ENCODE results near the gene THEM4. TPM values are rescaled to one million over a fixed set of nuclear protein-coding genes. Genes with fewer than 3 reads are reported as not detected.

The THEM4 gene
- total and polyA plus RNA-seq, 2 of the 8 experiments (the other 6 are each of a cell fraction or from before 2014, with no cell fraction given): 9.9 to 11.2 TPM

DNA sequence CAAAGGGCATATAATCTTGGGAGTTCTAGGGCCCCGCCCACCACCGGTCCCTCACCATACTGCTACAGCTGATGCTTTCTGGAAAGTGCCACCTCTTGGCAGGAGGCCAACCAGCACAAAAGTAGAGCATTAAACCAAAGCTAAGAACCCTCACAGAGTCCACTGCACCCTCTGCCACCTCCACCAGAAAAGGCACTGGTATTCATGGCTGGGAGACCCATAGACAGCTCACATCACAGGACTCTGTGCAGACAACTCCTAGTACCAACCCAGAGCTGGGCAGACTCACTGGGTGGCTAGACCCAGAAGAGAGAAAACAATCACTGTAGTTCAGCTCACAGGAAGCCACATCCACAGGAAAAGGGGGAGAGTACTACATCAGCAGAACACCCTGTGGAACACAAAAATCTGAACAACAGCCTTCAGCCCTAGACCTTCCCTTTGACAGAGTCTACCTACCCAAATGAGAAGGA is 10.8 kb downstream of the THEM4 start:
- Histone ChIP-seq H2BK12ac (ENCODE audit: low read depth, low read length) (no peak overlapping the region), H3K4me3 (ENCODE audit: extremely low read depth in 1 of 4, insufficient read depth in 2 of 4, low read depth in 3 of 4, low read length in 4 of 4) (no peak overlapping the region), H3K36me3 (ENCODE audit: control insufficient read depth in 2 of 4, insufficient read depth in 4 of 4, low read length in 3 of 4) (no peaks in the 10 kb centered on the region; a peak in 2 of 8 replicates), H2AK5ac (ENCODE audit: low read depth, low read length) (no peak overlapping the region), H3K4me1 (replicated peaks in 1 of 4; ENCODE audit: control insufficient read depth in 3 of 4, insufficient read depth in 4 of 4, low read length in 3 of 4) (no peaks in the 10 kb centered on the region), H3K79me1 (ENCODE audit: low read depth, low read length) (peaks cover 3% of the 10 kb centered on the region; the same call in 1 of the 2 replicates), H3K14ac (ENCODE audit: insufficient read length) (no peak overlapping the region), H3K9ac (replicated peaks in 1 of 4; ENCODE audit: extremely low read depth in 1 of 4, low read depth in 3 of 4, low read length in 3 of 4) (no peak overlapping the region), H3K9me3 (ENCODE audit: insufficient read depth in 2 of 2, low read depth in 1 of 2, low read length in 1 of 2) (peaks cover 0 to 12% of the 10 kb centered on the region in 2 experiments; a peak in 2 of 4 replicates), H3K23ac (ENCODE audit: insufficient read length) (no peak overlapping the region), H3K23me2 (ENCODE audit: low read depth, low read length) (no peaks in the 10 kb centered on the region), H3K4me2 (ENCODE audit: insufficient read depth in 1 of 2, low read depth in 2 of 2, low read length in 2 of 2) (no peak overlapping the region), H2AFZ (ENCODE audit: low read length) (no peak overlapping the region), H3K27me3 (replicated peaks in 1 of 4; ENCODE audit: control insufficient read depth in 3 of 4, extremely low read depth in 1 of 4, insufficient read depth in 3 of 4, low read length in 3 of 4) (no peaks in the 10 kb centered on the region), H4K8ac (ENCODE audit: extremely low read depth, insufficient read depth, low read length) (no peak overlapping the region), H2BK15ac (ENCODE audit: low read length) (no peak overlapping the region), H3K18ac (ENCODE audit: extremely low read depth, low read length) (no peak overlapping the region), H2BK5ac (ENCODE audit: low read depth, low read length) (no peak overlapping the region), H2BK20ac (ENCODE audit: low read length) (no peak overlapping the region), H4K91ac (replicated peaks; ENCODE audit: insufficient read length, low read length) (no peak overlapping the region), H4K20me1 (replicated peaks in 1 of 2; ENCODE audit: control insufficient read depth in 1 of 2, insufficient read depth in 2 of 2, low read length in 2 of 2) (peaks cover 0 to 2% of the 10 kb centered on the region in 2 experiments), H3K79me2 (ENCODE audit: control insufficient read depth in 1 of 2, insufficient read depth in 2 of 2, low read length in 2 of 2) (peaks cover 0 to 5% of the 10 kb centered on the region in 2 experiments; a peak in 1 of 4 replicates), H3K4ac (replicated peaks; ENCODE audit: insufficient read length, low read depth, low read length) (no peak overlapping the region), H2BK120ac (replicated peaks; ENCODE audit: low read depth, low read length) (no peak overlapping the region), H4K5ac (ENCODE audit: insufficient read length, low read depth, low read length) (no peak overlapping the region), H3K27ac (ENCODE audit: low read depth, low read length) (no peak overlapping the region), H3K56ac (replicated peaks; ENCODE audit: insufficient read length, low read depth, low read length) (no peak overlapping the region)
- CTCF ChIA-PET (ENCODE audit: partially characterized antibody): interaction anchor here (0.6 to 5.5 kb wide), 13 partner anchors 8 to 524 kb away, joined by 3 to 40 read pairs (median 4); partner anchors contain the start of gene THEM4
- POLR2A ChIA-PET (ENCODE audit: partially characterized antibody): interaction anchor here (0.7 to 1.1 kb wide), 2 partner anchors 8 to 35 kb away, joined by 3 read pairs; no protein-coding TSS in a partner anchor
- FAIRE-seq (no peak), DNase-seq (ENCODE audit: low read depth in 1 of 2, low spot score in 2 of 2) (no peak)
- 95% methylated on average over 2 of the region's 2 CpGs; no CpG with 5 or more reads in 1 of the 2 experiments for WGBS, 2 experiments (ENCODE audit: extremely low coverage in 1 of 2, insufficient coverage in 1 of 2, insufficient read length in 1 of 2, insufficient replicate concordance in 2 of 2, low coverage in 1 of 2, low lambda C conversion rate in 2 of 2, missing lambda C conversion rate in 1 of 2)
- TF ChIP-seq SIN3A (conservative IDR thresholded peaks at IDR 0.05 in 1 of 2, IDR thresholded peaks at IDR 0.05 in 1 of 2; ENCODE audit: low read depth in 1 of 2, low read length in 2 of 2): no peak
- TF ChIP-seq RNF2 (IDR thresholded peaks at IDR 0.05; ENCODE audit: borderline replicate concordance, low read depth, low read length, missing control alignments, poor library complexity, severe bottlenecking): no peak
- no peak for TF ChIP-seq CHD2 (IDR thresholded peaks at IDR 0.05; ENCODE audit: low read length)
- TF ChIP-seq, protein P1, sequence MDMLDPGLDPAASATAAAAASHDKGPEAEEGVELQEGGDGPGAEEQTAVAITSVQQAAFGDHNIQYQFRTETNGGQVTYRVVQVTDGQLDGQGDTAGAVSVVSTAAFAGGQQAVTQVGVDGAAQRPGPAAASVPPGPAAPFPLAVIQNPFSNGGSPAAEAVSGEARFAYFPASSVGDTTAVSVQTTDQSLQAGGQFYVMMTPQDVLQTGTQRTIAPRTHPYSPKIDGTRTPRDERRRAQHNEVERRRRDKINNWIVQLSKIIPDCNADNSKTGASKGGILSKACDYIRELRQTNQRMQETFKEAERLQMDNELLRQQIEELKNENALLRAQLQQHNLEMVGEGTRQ (IDR thresholded peaks at IDR 0.05; ENCODE audit: low read length): no peak
- TF ChIP-seq CREB1 (IDR thresholded peaks at IDR 0.05): no peak
- no peak for TF ChIP-seq SUZ12 (IDR thresholded peaks at IDR 0.05; ENCODE audit: low read length)
- TF ChIP-seq FOSL1 (IDR thresholded peaks at IDR 0.05; ENCODE audit: insufficient read depth, low read depth, low read length): no peak
- no peak for TF ChIP-seq KDM4A (IDR thresholded peaks at IDR 0.05; ENCODE audit: low read depth, low read length, severe bottlenecking)
- no peak for TF ChIP-seq GTF2F1 (IDR thresholded peaks at IDR 0.05; ENCODE audit: borderline replicate concordance, low read depth, low read length)
- TF ChIP-seq BRCA1 (IDR thresholded peaks at IDR 0.05; ENCODE audit: low read depth, low read length): no peak
- TF ChIP-seq RFX5 (IDR thresholded peaks at IDR 0.05; ENCODE audit: borderline replicate concordance, low read depth, low read length): no peak
